HepG2 (cell line): ENCODE measurements around the gene CTPS2. TPM values are rescaled to one million over a fixed set of nuclear protein-coding genes. Genes with fewer than 3 reads are reported as not detected.

ENCODE experiments used
- FOXK1 ChIP-seq: sonication (generic); formaldehyde crosslinking; IDR thresholded peaks from 2 replicates; pipeline ENCODE4 v1.4.0; 2020; ENCODE audit warnings: low read depth, missing genetic modification reagents, borderline replicate concordance
- PHF8 ChIP-seq: sonication (generic); formaldehyde crosslinking; IDR thresholded peaks from 2 replicates; pipeline ENCODE4 v1.5.0; 2020; ENCODE audit warnings: missing genetic modification reagents
- WIZ ChIP-seq: sonication (generic); formaldehyde crosslinking; IDR thresholded peaks from 2 replicates; pipeline ENCODE4 v1.5.1; 2020; ENCODE audit warnings: mild to moderate bottlenecking, missing genetic modification reagents
- ZNF10 ChIP-seq: sonication (generic); formaldehyde crosslinking; IDR thresholded peaks from 2 replicates; pipeline ENCODE4 v1.4.0; 2020; ENCODE audit warnings: mild to moderate bottlenecking, low read depth, missing genetic modification reagents, borderline replicate concordance
- ZNF143 ChIP-seq: sonication (generic); formaldehyde crosslinking; IDR thresholded peaks from 2 replicates; pipeline ENCODE4 v1.4.0; 2020; ENCODE audit warnings: missing genetic modification reagents
- ZNF567 ChIP-seq: sonication (generic); formaldehyde crosslinking; IDR thresholded peaks from 2 replicates; pipeline ENCODE4 v1.8.1; 2023; ENCODE audit warnings: mild to moderate bottlenecking, missing genetic modification reagents, borderline replicate concordance
- ZNF619 ChIP-seq: sonication (generic); formaldehyde crosslinking; IDR thresholded peaks from 2 replicates; pipeline ENCODE4 v1.4.0; 2020; ENCODE audit warnings: mild to moderate bottlenecking, missing genetic modification reagents
- polyA plus RNA-seq, 8 experiments: library from polyadenylated mRNA; depleted of rRNA in 3 of 8; stranded (reverse) in 7 of 8; unstranded in 1 of 8; fragments of >200 nt; fragmentation: Illumina TruSeq in 4 of 8; extraction: Trizol in 4 of 8; gene quantifications; 2 replicates each; pipeline versions ENCODE4 v1.2.1 to v1.2.3, GENCODE V29; 2011 to 2016; ENCODE audit warnings: low read depth in 4 of 8, missing spikeins in 1 of 8, mixed read lengths in 1 of 8; ENCODE audit not compliant: insufficient read depth in 1 of 8
- total RNA-seq, 5 experiments: library from RNA; depleted of rRNA; stranded (reverse); fragments of >200 nt; fragmentation: Illumina TruSeq; extraction: Trizol; gene quantifications; 2 replicates each; pipeline ENCODE4 v1.2.3, GENCODE V29; 2016; ENCODE audit warnings: low read depth in 1 of 5
- TF ChIP-seq, protein P1 (sequence below): sonication (generic); formaldehyde crosslinking; IDR thresholded peaks from 2 replicates; pipeline ENCODE4 v1.4.0; 2020; ENCODE audit warnings: mild to moderate bottlenecking, missing genetic modification reagents
- TF ChIP-seq, protein P2 (sequence below): sonication (generic); formaldehyde crosslinking; IDR thresholded peaks from 2 replicates; pipeline ENCODE4 v1.4.0; 2020; ENCODE audit warnings: mild to moderate bottlenecking, missing genetic modification reagents
- TF ChIP-seq, protein P3 (sequence below): sonication (generic); formaldehyde crosslinking; IDR thresholded peaks from 2 replicates; pipeline ENCODE4 v1.4.0; 2020; ENCODE audit warnings: mild to moderate bottlenecking, missing genetic modification reagents, borderline replicate concordance
- TF ChIP-seq, protein P4 (sequence below): sonication (generic); formaldehyde crosslinking; conservative IDR thresholded peaks from 2 replicates; pipeline ENCODE4 v1.4.0; 2020; ENCODE audit warnings: missing genetic modification reagents
- TF ChIP-seq, protein P5 (sequence below): sonication (generic); formaldehyde crosslinking; IDR thresholded peaks from 2 replicates; pipeline ENCODE4 v1.9.0; 2021; ENCODE audit warnings: missing genetic modification reagents, mild to moderate bottlenecking, borderline replicate concordance

The CTPS2 gene
- total and polyA plus RNA-seq, 2 of the 13 experiments (the other 11 are each of a cell fraction or from before 2014, with no cell fraction given): 10.3 to 26.1 TPM

DNA sequence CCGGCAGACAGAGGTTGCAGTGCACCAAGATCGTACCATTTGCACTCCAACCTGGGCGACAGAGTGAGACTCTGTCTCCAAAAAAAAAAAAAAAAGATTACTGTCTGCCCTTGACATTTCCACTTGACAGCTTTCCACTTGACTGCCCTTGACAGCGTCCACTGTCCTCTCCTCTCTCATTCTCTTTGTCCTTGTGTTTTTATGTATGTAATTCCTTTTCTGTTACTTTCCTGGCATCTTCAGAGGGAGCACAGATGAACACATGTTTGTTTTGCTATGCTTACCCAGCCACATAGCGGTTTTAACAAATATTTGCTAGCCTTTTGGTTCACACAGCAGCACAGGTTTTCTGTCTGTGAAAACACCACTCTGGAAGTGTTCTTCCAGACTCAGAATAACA is 33.2 kb upstream of the CTPS2 start (continued):
- TF ChIP-seq, protein P1, sequence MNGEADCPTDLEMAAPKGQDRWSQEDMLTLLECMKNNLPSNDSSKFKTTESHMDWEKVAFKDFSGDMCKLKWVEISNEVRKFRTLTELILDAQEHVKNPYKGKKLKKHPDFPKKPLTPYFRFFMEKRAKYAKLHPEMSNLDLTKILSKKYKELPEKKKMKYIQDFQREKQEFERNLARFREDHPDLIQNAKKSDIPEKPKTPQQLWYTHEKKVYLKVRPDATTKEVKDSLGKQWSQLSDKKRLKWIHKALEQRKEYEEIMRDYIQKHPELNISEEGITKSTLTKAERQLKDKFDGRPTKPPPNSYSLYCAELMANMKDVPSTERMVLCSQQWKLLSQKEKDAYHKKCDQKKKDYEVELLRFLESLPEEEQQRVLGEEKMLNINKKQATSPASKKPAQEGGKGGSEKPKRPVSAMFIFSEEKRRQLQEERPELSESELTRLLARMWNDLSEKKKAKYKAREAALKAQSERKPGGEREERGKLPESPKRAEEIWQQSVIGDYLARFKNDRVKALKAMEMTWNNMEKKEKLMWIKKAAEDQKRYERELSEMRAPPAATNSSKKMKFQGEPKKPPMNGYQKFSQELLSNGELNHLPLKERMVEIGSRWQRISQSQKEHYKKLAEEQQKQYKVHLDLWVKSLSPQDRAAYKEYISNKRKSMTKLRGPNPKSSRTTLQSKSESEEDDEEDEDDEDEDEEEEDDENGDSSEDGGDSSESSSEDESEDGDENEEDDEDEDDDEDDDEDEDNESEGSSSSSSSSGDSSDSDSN (CRISPR knock-in tag): no peak
- TF ChIP-seq ZNF619 (CRISPR knock-in tag): no peak
- TF ChIP-seq, protein P2, sequence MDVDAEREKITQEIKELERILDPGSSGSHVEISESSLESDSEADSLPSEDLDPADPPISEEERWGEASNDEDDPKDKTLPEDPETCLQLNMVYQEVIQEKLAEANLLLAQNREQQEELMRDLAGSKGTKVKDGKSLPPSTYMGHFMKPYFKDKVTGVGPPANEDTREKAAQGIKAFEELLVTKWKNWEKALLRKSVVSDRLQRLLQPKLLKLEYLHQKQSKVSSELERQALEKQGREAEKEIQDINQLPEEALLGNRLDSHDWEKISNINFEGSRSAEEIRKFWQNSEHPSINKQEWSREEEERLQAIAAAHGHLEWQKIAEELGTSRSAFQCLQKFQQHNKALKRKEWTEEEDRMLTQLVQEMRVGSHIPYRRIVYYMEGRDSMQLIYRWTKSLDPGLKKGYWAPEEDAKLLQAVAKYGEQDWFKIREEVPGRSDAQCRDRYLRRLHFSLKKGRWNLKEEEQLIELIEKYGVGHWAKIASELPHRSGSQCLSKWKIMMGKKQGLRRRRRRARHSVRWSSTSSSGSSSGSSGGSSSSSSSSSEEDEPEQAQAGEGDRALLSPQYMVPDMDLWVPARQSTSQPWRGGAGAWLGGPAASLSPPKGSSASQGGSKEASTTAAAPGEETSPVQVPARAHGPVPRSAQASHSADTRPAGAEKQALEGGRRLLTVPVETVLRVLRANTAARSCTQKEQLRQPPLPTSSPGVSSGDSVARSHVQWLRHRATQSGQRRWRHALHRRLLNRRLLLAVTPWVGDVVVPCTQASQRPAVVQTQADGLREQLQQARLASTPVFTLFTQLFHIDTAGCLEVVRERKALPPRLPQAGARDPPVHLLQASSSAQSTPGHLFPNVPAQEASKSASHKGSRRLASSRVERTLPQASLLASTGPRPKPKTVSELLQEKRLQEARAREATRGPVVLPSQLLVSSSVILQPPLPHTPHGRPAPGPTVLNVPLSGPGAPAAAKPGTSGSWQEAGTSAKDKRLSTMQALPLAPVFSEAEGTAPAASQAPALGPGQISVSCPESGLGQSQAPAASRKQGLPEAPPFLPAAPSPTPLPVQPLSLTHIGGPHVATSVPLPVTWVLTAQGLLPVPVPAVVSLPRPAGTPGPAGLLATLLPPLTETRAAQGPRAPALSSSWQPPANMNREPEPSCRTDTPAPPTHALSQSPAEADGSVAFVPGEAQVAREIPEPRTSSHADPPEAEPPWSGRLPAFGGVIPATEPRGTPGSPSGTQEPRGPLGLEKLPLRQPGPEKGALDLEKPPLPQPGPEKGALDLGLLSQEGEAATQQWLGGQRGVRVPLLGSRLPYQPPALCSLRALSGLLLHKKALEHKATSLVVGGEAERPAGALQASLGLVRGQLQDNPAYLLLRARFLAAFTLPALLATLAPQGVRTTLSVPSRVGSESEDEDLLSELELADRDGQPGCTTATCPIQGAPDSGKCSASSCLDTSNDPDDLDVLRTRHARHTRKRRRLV (CRISPR knock-in tag): no peak
- no peak for TF ChIP-seq PHF8 (CRISPR knock-in tag)
- no peak for TF ChIP-seq ZNF143
- no peak for TF ChIP-seq WIZ (CRISPR knock-in tag)
- no peak for TF ChIP-seq ZNF10 (CRISPR knock-in tag)
- TF ChIP-seq, protein P3, sequence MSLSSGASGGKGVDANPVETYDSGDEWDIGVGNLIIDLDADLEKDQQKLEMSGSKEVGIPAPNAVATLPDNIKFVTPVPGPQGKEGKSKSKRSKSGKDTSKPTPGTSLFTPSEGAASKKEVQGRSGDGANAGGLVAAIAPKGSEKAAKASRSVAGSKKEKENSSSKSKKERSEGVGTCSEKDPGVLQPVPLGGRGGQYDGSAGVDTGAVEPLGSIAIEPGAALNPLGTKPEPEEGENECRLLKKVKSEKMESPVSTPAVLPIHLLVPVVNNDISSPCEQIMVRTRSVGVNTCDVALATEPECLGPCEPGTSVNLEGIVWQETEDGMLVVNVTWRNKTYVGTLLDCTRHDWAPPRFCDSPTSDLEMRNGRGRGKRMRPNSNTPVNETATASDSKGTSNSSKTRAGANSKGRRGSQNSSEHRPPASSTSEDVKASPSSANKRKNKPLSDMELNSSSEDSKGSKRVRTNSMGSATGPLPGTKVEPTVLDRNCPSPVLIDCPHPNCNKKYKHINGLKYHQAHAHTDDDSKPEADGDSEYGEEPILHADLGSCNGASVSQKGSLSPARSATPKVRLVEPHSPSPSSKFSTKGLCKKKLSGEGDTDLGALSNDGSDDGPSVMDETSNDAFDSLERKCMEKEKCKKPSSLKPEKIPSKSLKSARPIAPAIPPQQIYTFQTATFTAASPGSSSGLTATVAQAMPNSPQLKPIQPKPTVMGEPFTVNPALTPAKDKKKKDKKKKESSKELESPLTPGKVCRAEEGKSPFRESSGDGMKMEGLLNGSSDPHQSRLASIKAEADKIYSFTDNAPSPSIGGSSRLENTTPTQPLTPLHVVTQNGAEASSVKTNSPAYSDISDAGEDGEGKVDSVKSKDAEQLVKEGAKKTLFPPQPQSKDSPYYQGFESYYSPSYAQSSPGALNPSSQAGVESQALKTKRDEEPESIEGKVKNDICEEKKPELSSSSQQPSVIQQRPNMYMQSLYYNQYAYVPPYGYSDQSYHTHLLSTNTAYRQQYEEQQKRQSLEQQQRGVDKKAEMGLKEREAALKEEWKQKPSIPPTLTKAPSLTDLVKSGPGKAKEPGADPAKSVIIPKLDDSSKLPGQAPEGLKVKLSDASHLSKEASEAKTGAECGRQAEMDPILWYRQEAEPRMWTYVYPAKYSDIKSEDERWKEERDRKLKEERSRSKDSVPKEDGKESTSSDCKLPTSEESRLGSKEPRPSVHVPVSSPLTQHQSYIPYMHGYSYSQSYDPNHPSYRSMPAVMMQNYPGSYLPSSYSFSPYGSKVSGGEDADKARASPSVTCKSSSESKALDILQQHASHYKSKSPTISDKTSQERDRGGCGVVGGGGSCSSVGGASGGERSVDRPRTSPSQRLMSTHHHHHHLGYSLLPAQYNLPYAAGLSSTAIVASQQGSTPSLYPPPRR: no peak; the same call in 1 of the 2 replicates
- TF ChIP-seq ZNF567 (CRISPR knock-in tag): no peak
- TF ChIP-seq, protein P4, sequence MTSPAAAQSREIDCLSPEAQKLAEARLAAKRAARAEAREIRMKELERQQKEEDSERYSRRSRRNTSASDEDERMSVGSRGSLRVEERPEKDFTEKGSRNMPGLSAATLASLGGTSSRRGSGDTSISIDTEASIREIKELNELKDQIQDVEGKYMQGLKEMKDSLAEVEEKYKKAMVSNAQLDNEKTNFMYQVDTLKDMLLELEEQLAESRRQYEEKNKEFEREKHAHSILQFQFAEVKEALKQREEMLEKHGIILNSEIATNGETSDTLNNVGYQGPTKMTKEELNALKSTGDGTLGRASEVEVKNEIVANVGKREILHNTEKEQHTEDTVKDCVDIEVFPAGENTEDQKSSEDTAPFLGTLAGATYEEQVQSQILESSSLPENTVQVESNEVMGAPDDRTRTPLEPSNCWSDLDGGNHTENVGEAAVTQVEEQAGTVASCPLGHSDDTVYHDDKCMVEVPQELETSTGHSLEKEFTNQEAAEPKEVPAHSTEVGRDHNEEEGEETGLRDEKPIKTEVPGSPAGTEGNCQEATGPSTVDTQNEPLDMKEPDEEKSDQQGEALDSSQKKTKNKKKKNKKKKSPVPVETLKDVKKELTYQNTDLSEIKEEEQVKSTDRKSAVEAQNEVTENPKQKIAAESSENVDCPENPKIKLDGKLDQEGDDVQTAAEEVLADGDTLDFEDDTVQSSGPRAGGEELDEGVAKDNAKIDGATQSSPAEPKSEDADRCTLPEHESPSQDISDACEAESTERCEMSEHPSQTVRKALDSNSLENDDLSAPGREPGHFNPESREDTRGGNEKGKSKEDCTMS: no peak
- peak; percentile 33; the same call in 1 of the 2 replicates for TF ChIP-seq FOXK1
- TF ChIP-seq, protein P5, sequence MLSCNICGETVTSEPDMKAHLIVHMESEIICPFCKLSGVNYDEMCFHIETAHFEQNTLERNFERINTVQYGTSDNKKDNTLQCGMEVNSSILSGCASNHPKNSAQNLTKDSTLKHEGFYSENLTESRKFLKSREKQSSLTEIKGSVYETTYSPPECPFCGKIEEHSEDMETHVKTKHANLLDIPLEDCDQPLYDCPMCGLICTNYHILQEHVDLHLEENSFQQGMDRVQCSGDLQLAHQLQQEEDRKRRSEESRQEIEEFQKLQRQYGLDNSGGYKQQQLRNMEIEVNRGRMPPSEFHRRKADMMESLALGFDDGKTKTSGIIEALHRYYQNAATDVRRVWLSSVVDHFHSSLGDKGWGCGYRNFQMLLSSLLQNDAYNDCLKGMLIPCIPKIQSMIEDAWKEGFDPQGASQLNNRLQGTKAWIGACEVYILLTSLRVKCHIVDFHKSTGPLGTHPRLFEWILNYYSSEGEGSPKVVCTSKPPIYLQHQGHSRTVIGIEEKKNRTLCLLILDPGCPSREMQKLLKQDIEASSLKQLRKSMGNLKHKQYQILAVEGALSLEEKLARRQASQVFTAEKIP (CRISPR knock-in tag): no peak
